Ammon's horn (tissue), 1 donor: ENCODE results near the gene COP1.

Experiments used
- DNase-seq: peaks from one replicate; pipeline ENCODE4 v3.0.0-alpha.2; 2016; ENCODE audit warnings: low spot score

Gene COP1

GRCh38 chr1:176199707-176200106, 7.4 kb downstream of the COP1 start:
- no peak for DNase-seq

GRCh38 chr1:176198413-176198812, 8.7 kb downstream of the COP1 start:
- DNase-seq: no peak

- no peak for DNase-seq
These were observed 10.4 kb downstream of the COP1 start for GRCh38 chr1:176196728-176197127.

GRCh38 chr1:176195547-176195946, 11.5 kb downstream of the COP1 start:
- DNase-seq: no peak

- no peak for DNase-seq
These were observed 13.4 kb downstream of the COP1 start for GRCh38 chr1:176193663-176194062.

- DNase-seq: no peak
These were observed 14.1 kb downstream of the COP1 start for GRCh38 chr1:176193023-176193422.

GRCh38 chr1:176188604-176189003, 18.5 kb downstream of the COP1 start:
- DNase-seq: no peak

- DNase-seq: no peak
These were observed 20.1 kb downstream of the COP1 start for GRCh38 chr1:176187001-176187400.

GRCh38 chr1:176183618-176184017, 23.5 kb downstream of the COP1 start:
- no peak for DNase-seq

GRCh38 chr1:176178316-176178715, 28.8 kb downstream of the COP1 start:
- DNase-seq: no peak

- DNase-seq: no peak
These were observed 29.3 kb downstream of the COP1 start for GRCh38 chr1:176177764-176178163.

- no peak for DNase-seq
These were observed 33.0 kb downstream of the COP1 start for GRCh38 chr1:176174108-176174507.

- no peak for DNase-seq
These were observed 34.9 kb downstream of the COP1 start for GRCh38 chr1:176172215-176172614.

- no peak for DNase-seq
These were observed 39.9 kb downstream of the COP1 start for GRCh38 chr1:176167210-176167609.

- DNase-seq: no peak
These were observed 41.5 kb downstream of the COP1 start for GRCh38 chr1:176165573-176165972.

GRCh38 chr1:176164014-176164678, 42.9 kb downstream of the COP1 start:
- DNase-seq: no peak

GRCh38 chr1:176159993-176160392, 47.1 kb downstream of the COP1 start:
- no peak for DNase-seq

- DNase-seq: no peak
These were observed 49.1 kb downstream of the COP1 start for GRCh38 chr1:176157995-176158394.

GRCh38 chr1:176149939-176150807, 56.9 kb downstream of the COP1 start:
- DNase-seq: no peak

- no peak for DNase-seq
These were observed 62.6 kb downstream of the COP1 start for GRCh38 chr1:176144526-176144925.

- DNase-seq: no peak
These were observed 64.1 kb downstream of the COP1 start for GRCh38 chr1:176142973-176143372.

GRCh38 chr1:176141449-176141848, 65.6 kb downstream of the COP1 start:
- no peak for DNase-seq

- no peak for DNase-seq
These were observed 70.2 kb downstream of the COP1 start for GRCh38 chr1:176136891-176137290.

- no peak for DNase-seq
These were observed 72.4 kb downstream of the COP1 start for GRCh38 chr1:176134666-176135065.
